ENCODE data around the gene RASA3. TPM values are rescaled to one million over a fixed set of nuclear protein-coding genes. Genes with fewer than 3 reads are reported as not detected.
"Not testable (repeated sequence)": the region's sequence is repeated elsewhere in the genome, so short reads cannot be mapped to it uniquely, and the experiment has no call there.

RASA3 gene
- total and polyA plus RNA-seq, 2 of the 4 experiments (the other 2 are of a cell fraction) = 21.0 to 31.4 TPM

- dilution Hi-C loops (cut with HindIII; ENCODE audit: low sequenced_read_pairs, unreplicated experiment) (no loop called here), in situ Hi-C loops (cut with MboI; ENCODE audit: low sequenced_read_pairs) (no loop called here), intact Hi-C loops (cut with micrococcal nuclease) (no loop called here)
- H4K20me1 ChIP-seq (ENCODE audit: insufficient read depth, low read length) = peaks cover 3% of the 10 kb centered on the region
- peaks cover 36% of the 10 kb centered on the region for H3K9me1 ChIP-seq (ENCODE audit: insufficient read depth, low read length)
- TF ChIP-seq NFE2L2 (IDR thresholded peaks at IDR 0.05; ENCODE audit: low read depth, low read length) = no peak
- TF ChIP-seq CEBPB (IDR thresholded peaks at IDR 0.05; ENCODE audit: low read depth, low read length) = no peak
- peak; percentile 2; the same call in 1 of the 2 replicates for TF ChIP-seq SMC3 (IDR thresholded peaks at IDR 0.05; ENCODE audit: low read depth, low read length)
- TF ChIP-seq RCOR1 (IDR thresholded peaks at IDR 0.05; ENCODE audit: insufficient replicate concordance, low read length) = no peak
- H3K23ac ChIP-seq (ENCODE audit: low read depth, low read length) = peak overlapping the region; percentile 51
- H4K8ac ChIP-seq (ENCODE audit: low read depth in 2 of 2, low read length in 2 of 2) = peak overlapping the region; percentile 89 to 97
- no peak overlapping the region for H3K4me3 ChIP-seq (ENCODE audit: insufficient read depth, low read depth, low read length)
- peaks cover 42% of the 10 kb centered on the region for H3K4me1 ChIP-seq (ENCODE audit: control insufficient read depth, insufficient read depth, low read length)
- no peak overlapping the region for H2AFZ ChIP-seq (replicated peaks; ENCODE audit: low read length, poor library complexity)
- H2BK120ac ChIP-seq (ENCODE audit: low read depth, low read length) = peak overlapping the region; percentile 98
- H3K79me1 ChIP-seq (ENCODE audit: low read depth in 1 of 2, low read length in 2 of 2) = peaks cover 11 to 58% of the 10 kb centered on the region in 2 experiments; a peak in 3 of 4 replicates
- H2BK15ac ChIP-seq (ENCODE audit: low read depth, low read length) = peak overlapping the region; percentile 90; the same call in 2 of the 3 replicates
- ChIA-PET POLR2A (ENCODE audit: unreplicated experiment) (interaction anchor here (0.9 kb wide), 1 partner anchor 14 kb away, joined by 4 read pairs; the partner anchor contains the start of gene RASA3), CTCF (no interaction called here)
- peak overlapping the region; percentile 51 for H2AK9ac ChIP-seq (replicated peaks; ENCODE audit: low read depth, low read length, poor library complexity)
- DNase-seq (no peak), ATAC-seq (ENCODE audit: low read depth) (peak; percentile 2; the same call in 1 of the 2 replicates)
- H2AK5ac ChIP-seq (ENCODE audit: low read depth, low read length) = peak overlapping the region; percentile 97
- H3K27me3 ChIP-seq (ENCODE audit: control insufficient read depth, insufficient read depth, low read length) = no peaks in the 10 kb centered on the region
- H3K56ac ChIP-seq (ENCODE audit: extremely low read depth, insufficient read depth, low read length) = peak overlapping the region; percentile 97
- peak overlapping the region; percentile 98 for H2BK5ac ChIP-seq (ENCODE audit: low read depth, low read length, poor library complexity, severe bottlenecking)
- peaks cover 6% of the 10 kb centered on the region for H3K36me3 ChIP-seq (ENCODE audit: control insufficient read depth, insufficient read depth, low read length)
- BruUV-seq (replicated peaks) = no TSS peak
- peak overlapping the region; percentile 99 for H3K27ac ChIP-seq (ENCODE audit: insufficient read depth, low read length)
- peak overlapping the region; percentile 96 for H4K91ac ChIP-seq (ENCODE audit: insufficient read depth, low read depth, low read length)
- peak overlapping the region; percentile 58 for H3K18ac ChIP-seq (ENCODE audit: low read depth, low read length)
- H4K5ac ChIP-seq (ENCODE audit: low read depth, low read length) = peak overlapping the region; percentile 9
- WGBS, 2 experiments (ENCODE audit: extremely low coverage in 2 of 2, insufficient read length in 1 of 2) = no CpG with 5 or more reads among the region's 6 CpGs
- peak overlapping the region; percentile 83 for H3K9ac ChIP-seq (ENCODE audit: low read depth, low read length)
- H3K4ac ChIP-seq (ENCODE audit: low read depth, low read length) = peak overlapping the region; percentile 89
- peak overlapping the region; percentile 86 for H3K4me2 ChIP-seq (ENCODE audit: low read depth, low read length)
- peak overlapping the region; percentile 56 for H3K14ac ChIP-seq (replicated peaks; ENCODE audit: low read depth, low read length)
- no peaks in the 10 kb centered on the region for H3K9me3 ChIP-seq (ENCODE audit: control insufficient read depth, insufficient read depth, low read length)
- peak overlapping the region; percentile 86 for H2BK20ac ChIP-seq (ENCODE audit: low read depth, low read length)
These were observed 14.3 kb downstream of the RASA3 start for GRCh38 chr13:114118086-114118485.

DNA sequence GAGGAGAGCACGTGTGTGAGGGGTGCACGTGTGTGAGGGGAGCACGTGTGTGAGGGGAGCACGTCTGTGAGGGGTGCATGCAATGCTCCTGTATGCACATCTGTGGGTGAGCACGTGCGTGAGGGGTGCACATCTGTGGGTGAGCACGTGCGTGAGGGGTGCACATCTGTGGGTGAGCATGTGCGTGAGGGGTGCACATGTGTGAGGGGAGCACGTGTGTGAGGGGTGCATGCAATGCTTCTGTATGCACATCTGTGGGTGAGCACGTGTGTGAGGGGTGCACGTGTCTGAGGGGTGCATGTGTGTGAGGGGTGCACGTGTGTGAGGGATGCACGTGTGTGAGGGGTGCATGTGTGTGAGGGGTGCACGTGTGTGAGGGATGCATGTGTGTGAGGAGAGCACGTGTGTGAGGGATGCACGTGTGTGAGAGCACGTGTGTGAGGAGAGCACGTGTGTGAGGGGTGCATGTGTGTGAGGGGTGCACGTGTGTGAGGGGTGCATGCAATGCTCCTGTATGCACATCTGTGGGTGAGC is 15.0 kb downstream of the RASA3 start:
- not testable (repeated sequence) for BruUV-seq (replicated peaks)

More for the DNA sequence above, 15.0 kb downstream of the RASA3 start:
- Histone ChIP-seq H3K9me1 (ENCODE audit: insufficient read depth, low read length) (peaks cover 41% of the 10 kb centered on the region), H2BK120ac (ENCODE audit: low read depth, low read length) (peak overlapping the region; percentile 98; the same call in 1 of the 2 replicates), H3K23ac (ENCODE audit: low read depth, low read length) (peak overlapping the region; percentile 51; the same call in 1 of the 2 replicates), H3K4me2 (ENCODE audit: low read depth, low read length) (peak overlapping the region; percentile 86; the same call in 1 of the 2 replicates), H3K14ac (replicated peaks; ENCODE audit: low read depth, low read length) (peak overlapping the region; percentile 56), H3K4ac (ENCODE audit: low read depth, low read length) (peak overlapping the region; percentile 89), H3K4me1 (ENCODE audit: control insufficient read depth, insufficient read depth, low read length) (peaks cover 49% of the 10 kb centered on the region), H4K91ac (ENCODE audit: insufficient read depth, low read depth, low read length) (peak overlapping the region; percentile 96; the same call in 1 of the 2 replicates), H2AK5ac (ENCODE audit: low read depth, low read length) (peak overlapping the region; percentile 97), H3K79me1 (ENCODE audit: low read depth in 1 of 2, low read length in 2 of 2) (peaks cover 11 to 65% of the 10 kb centered on the region in 2 experiments; a peak in 3 of 4 replicates), H2BK5ac (ENCODE audit: low read depth, low read length, poor library complexity, severe bottlenecking) (peak overlapping the region; percentile 98), H3K27ac (ENCODE audit: insufficient read depth, low read length) (peak overlapping the region; percentile 99), H4K8ac (ENCODE audit: low read depth in 2 of 2, low read length in 2 of 2) (peak overlapping the region; percentile 89 to 97; a peak in 3 of 4 replicates)
- H4K20me1 ChIP-seq (ENCODE audit: insufficient read depth, low read length); H3K9ac ChIP-seq (ENCODE audit: low read depth, low read length); in situ Hi-C loops (cut with MboI; ENCODE audit: low sequenced_read_pairs); H2BK20ac ChIP-seq (ENCODE audit: low read depth, low read length); H2AK9ac ChIP-seq (replicated peaks; ENCODE audit: low read depth, low read length, poor library complexity); H3K56ac ChIP-seq (ENCODE audit: extremely low read depth, insufficient read depth, low read length); dilution Hi-C loops (cut with HindIII; ENCODE audit: low sequenced_read_pairs, unreplicated experiment); H3K18ac ChIP-seq (ENCODE audit: low read depth, low read length); H3K4me3 ChIP-seq (ENCODE audit: insufficient read depth, low read depth, low read length); H3K27me3 ChIP-seq (ENCODE audit: control insufficient read depth, insufficient read depth, low read length); POLR2A ChIA-PET (ENCODE audit: unreplicated experiment); H2BK15ac ChIP-seq (ENCODE audit: low read depth, low read length); CTCF ChIA-PET; H3K36me3 ChIP-seq (ENCODE audit: control insufficient read depth, insufficient read depth, low read length); H3K9me3 ChIP-seq (ENCODE audit: control insufficient read depth, insufficient read depth, low read length); intact Hi-C loops (cut with micrococcal nuclease); DNase-seq; H2AFZ ChIP-seq (replicated peaks; ENCODE audit: low read length, poor library complexity); ATAC-seq (ENCODE audit: low read depth); H4K5ac ChIP-seq (ENCODE audit: low read depth, low read length): not testable (repeated sequence)
- 93% methylated on average over 18 of the region's 20 CpGs; no CpG with 5 or more reads in 1 of the 2 experiments for WGBS, 2 experiments (ENCODE audit: extremely low coverage in 2 of 2, insufficient read length in 1 of 2)

Measured in IMR-90 (cell line).